GM15510 (cell line): Measurements from ENCODE around the gene PXMP4.

Experiments
- POLR2A ChIP-seq: IDR thresholded peaks from 3 replicates; pipeline ENCODE4 v1.6.1; 2011; ENCODE audit warnings: borderline replicate concordance; ENCODE audit not compliant: insufficient read length; ENCODE audit errors: extremely low read depth

Gene PXMP4

GRCh38 chr20:33681728-33682353 is 38.3 kb downstream of the PXMP4 start:
- no peak for TF ChIP-seq POLR2A

- no peak for TF ChIP-seq POLR2A
Observed at GRCh38 chr20:33681288-33681687, 38.8 kb downstream of the PXMP4 start.

GRCh38 chr20:33680686-33681085 is 39.4 kb downstream of the PXMP4 start:
- TF ChIP-seq POLR2A, result no peak

- no peak for TF ChIP-seq POLR2A
Observed at GRCh38 chr20:33679758-33680485, 40.2 kb downstream of the PXMP4 start.

- no peak for TF ChIP-seq POLR2A
Observed at GRCh38 chr20:33677991-33678702, 42.0 kb downstream of the PXMP4 start.

GRCh38 chr20:33676652-33677645 is 43.2 kb downstream of the PXMP4 start:
- TF ChIP-seq POLR2A, result no peak

GRCh38 chr20:33676121-33676520 is 44.0 kb downstream of the PXMP4 start:
- no peak for TF ChIP-seq POLR2A

- no peak for TF ChIP-seq POLR2A
Observed at GRCh38 chr20:33675136-33675959, 44.8 kb downstream of the PXMP4 start.

- peak; percentile 51 for TF ChIP-seq POLR2A
Observed at GRCh38 chr20:33674294-33675135, 45.6 kb downstream of the PXMP4 start, which contains the start of gene NECAB3. TSS of gene NECAB3 (minus strand) at chr20:33674428. CDS start at chr20:33674352, 76 bp downstream.

GRCh38 chr20:33673410-33674293 is 46.5 kb downstream of the PXMP4 start:
- TF ChIP-seq POLR2A, result no peak

- no peak for TF ChIP-seq POLR2A
Observed at GRCh38 chr20:33673114-33673409, 47.0 kb downstream of the PXMP4 start.
